Measurements from ENCODE around the gene ATAD3A.

DNA sequence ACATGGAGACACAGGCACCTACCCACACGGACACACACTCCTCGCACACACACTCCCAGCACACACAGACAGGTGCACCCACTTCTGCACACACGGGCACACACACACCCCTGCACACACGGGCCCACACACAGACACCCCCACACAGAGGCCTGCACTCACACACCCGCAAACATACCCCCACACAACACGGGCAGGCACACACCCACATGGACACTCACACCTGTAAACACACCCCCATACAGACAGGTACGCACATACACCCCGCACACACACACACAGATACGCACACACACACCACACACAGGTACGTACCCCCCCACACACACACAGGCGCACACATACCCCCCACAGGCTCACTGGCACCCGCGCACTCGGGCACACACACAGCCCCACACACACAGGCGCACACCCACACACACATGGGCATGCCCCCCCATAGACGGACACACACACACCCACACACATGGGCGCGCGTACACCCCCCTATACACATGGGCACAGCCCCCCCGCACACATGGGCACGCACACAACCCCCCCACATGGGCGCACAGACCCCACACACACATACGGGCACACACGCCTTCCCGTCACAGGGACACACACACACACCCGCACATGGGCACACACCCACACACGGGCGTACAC lies 6.1 kb downstream of the ATAD3A start:
- TF ChIP-seq, protein P1, sequence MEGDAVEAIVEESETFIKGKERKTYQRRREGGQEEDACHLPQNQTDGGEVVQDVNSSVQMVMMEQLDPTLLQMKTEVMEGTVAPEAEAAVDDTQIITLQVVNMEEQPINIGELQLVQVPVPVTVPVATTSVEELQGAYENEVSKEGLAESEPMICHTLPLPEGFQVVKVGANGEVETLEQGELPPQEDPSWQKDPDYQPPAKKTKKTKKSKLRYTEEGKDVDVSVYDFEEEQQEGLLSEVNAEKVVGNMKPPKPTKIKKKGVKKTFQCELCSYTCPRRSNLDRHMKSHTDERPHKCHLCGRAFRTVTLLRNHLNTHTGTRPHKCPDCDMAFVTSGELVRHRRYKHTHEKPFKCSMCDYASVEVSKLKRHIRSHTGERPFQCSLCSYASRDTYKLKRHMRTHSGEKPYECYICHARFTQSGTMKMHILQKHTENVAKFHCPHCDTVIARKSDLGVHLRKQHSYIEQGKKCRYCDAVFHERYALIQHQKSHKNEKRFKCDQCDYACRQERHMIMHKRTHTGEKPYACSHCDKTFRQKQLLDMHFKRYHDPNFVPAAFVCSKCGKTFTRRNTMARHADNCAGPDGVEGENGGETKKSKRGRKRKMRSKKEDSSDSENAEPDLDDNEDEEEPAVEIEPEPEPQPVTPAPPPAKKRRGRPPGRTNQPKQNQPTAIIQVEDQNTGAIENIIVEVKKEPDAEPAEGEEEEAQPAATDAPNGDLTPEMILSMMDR (IDR thresholded peaks at IDR 0.05): no peak
- no peak for TF ChIP-seq POLR2A (IDR thresholded peaks at IDR 0.05)

Measured in Peyer's patch (tissue), 4 donors.